Mesothelial cell of epicardium (in vitro differentiated cells): ENCODE data around the gene SH2B3. TPM values are rescaled to one million over a fixed set of nuclear protein-coding genes. Genes with fewer than 3 reads are reported as not detected.

ENCODE experiments used
- DNase-seq, 2 experiments: peaks; one replicate each; pipeline ENCODE4 v3.0.0; 2021; ENCODE audit warnings: low spot score in 2 of 2; ENCODE audit not compliant: unreplicated experiment in 2 of 2
- H3K27ac Mint-ChIP-seq: 2 replicates; pipeline ENCODE4 v1.8.0; 2021; ENCODE audit warnings: mixed read lengths
- H3K27me3 Mint-ChIP-seq: 2 replicates; pipeline ENCODE4 v1.8.0; 2021; ENCODE audit warnings: low read depth, mixed read lengths
- H3K36me3 Mint-ChIP-seq: 2 replicates; pipeline ENCODE4 v1.8.0; 2021; ENCODE audit warnings: mixed read lengths
- H3K4me1 Mint-ChIP-seq: 2 replicates; pipeline ENCODE4 v1.8.0; 2021; ENCODE audit warnings: mixed read lengths
- H3K4me3 Mint-ChIP-seq: 2 replicates; pipeline ENCODE4 v1.8.0; 2021; ENCODE audit warnings: mild to moderate bottlenecking, moderate library complexity, mixed read lengths
- H3K9me3 Mint-ChIP-seq: 2 replicates; pipeline ENCODE4 v1.8.0; 2021; ENCODE audit warnings: mixed read lengths
- CTCF ChIP-seq: fragments of 200-600 bp; sonication (generic); IDR thresholded peaks from one replicate; pipeline ENCODE4 v1.5.0; 2021; ENCODE audit warnings: antibody characterized with exemption; ENCODE audit not compliant: unreplicated experiment
- total RNA-seq: library from RNA; stranded (reverse); gene quantifications from 3 replicates; pipeline ENCODE4 v1.2.1, GENCODE V29; 2021

Gene SH2B3
- total RNA-seq, 1 donor from 2014 or later: 2.1 TPM

DNA sequence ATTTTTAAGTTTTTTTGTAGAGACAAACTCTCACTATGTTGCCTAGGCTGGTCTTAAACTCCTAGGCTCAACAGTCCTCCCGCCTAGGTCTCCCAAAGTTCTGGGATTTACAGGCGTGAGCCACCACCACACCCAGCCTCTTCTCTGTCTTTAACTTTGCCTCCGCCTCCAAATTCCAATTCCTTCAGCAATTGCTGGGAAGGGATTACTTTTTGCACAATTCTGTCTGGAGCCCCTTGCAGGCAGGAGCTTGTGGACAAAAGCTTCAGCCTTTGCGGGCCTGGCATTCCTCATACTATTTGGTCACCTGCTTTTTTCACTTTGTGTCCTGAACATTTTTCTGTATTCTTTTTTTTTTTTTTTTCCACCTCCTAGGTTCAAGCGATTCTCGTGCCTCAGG lies 26.0 kb downstream of the SH2B3 start:
- H3K9me3 Mint-ChIP-seq: no peaks in the 10 kb centered on the region
- H3K4me1 Mint-ChIP-seq: peaks cover 6% of the 10 kb centered on the region
- H3K27ac Mint-ChIP-seq: no peak overlapping the region
- no peak for DNase-seq
- no peaks in the 10 kb centered on the region for H3K27me3 Mint-ChIP-seq
- no peak overlapping the region for H3K4me3 Mint-ChIP-seq
- no peaks in the 10 kb centered on the region for H3K36me3 Mint-ChIP-seq
- no peak for TF ChIP-seq CTCF

- no peak overlapping the region for H3K4me3 Mint-ChIP-seq
- no peak for TF ChIP-seq CTCF
- H3K27me3 Mint-ChIP-seq: no peaks in the 10 kb centered on the region
- no peak for DNase-seq
- H3K9me3 Mint-ChIP-seq: no peaks in the 10 kb centered on the region
- H3K36me3 Mint-ChIP-seq: peaks cover 2% of the 10 kb centered on the region
- H3K4me1 Mint-ChIP-seq: peaks cover 11% of the 10 kb centered on the region
- no peak overlapping the region for H3K27ac Mint-ChIP-seq
These were observed 28.3 kb downstream of the SH2B3 start for GRCh38 chr12:111434049-111434448.

DNA sequence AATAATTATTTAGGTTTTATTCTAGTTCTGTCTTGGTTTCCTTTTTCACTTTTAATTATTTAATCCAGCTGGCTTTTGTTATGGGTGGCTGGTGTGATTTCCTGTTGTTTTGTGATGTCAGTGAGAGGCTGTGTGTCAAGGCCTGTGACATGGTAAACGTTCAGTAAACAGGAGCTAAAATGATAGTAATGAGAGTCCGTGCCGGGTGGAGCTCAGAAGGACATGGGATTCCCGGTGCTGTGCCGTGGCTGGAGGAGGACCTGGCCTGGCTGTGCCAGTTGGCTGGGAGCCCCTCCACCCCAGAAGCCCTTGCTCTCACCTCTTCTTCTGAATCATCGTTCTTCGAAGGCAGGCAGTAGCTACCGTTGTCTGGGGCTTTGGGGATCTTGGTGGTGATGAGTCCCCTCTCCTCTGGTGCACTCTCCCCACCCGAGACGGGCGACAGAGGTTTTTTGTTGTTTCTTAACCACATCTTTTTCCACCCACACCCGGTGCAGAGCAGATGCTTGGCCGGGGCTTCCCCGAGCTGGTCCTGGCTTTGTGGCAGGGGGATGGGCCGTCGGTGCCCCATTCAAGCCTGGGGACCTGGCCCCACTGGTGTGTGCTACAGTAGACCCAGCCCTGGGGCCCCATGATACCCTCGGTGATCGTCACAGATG lies 29.1 kb downstream of the SH2B3 start:
- no peaks in the 10 kb centered on the region for H3K9me3 Mint-ChIP-seq
- no peak for TF ChIP-seq CTCF
- no peaks in the 10 kb centered on the region for H3K27me3 Mint-ChIP-seq
- DNase-seq: no peak
- H3K4me1 Mint-ChIP-seq: peaks cover 11% of the 10 kb centered on the region
- H3K27ac Mint-ChIP-seq: no peak overlapping the region
- H3K4me3 Mint-ChIP-seq: no peak overlapping the region
- H3K36me3 Mint-ChIP-seq: peaks cover 2% of the 10 kb centered on the region

- H3K27ac Mint-ChIP-seq: peak overlapping the region; percentile 9
- H3K36me3 Mint-ChIP-seq: peaks cover 6% of the 10 kb centered on the region
- no peaks in the 10 kb centered on the region for H3K9me3 Mint-ChIP-seq
- DNase-seq: no peak
- no peak for TF ChIP-seq CTCF
- H3K27me3 Mint-ChIP-seq: no peaks in the 10 kb centered on the region
- H3K4me1 Mint-ChIP-seq: peaks cover 11% of the 10 kb centered on the region
- no peak overlapping the region for H3K4me3 Mint-ChIP-seq
These were observed 30.0 kb downstream of the SH2B3 start for GRCh38 chr12:111435661-111436201.

DNA sequence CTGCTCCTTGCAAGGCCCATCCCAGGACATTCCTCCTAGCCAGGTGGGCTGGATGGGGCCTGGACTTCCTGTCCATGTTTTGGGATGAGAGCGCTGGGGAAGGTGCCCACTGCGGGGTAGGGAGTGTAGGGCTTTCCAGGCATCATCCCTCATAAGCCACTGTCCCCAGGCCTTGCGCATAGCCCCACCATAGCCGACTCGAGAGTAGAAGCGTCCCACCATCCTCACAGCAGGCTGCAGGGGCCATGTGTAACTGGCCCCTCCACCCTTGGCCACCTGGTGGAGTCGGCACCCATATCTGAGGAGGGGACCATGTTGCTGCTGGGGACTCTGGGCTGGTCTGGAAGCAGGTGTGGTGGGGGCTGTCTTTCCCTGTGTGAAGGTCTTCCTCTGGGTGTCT lies 30.5 kb downstream of the SH2B3 start:
- H3K27ac Mint-ChIP-seq: no peak overlapping the region
- peaks cover 6% of the 10 kb centered on the region for H3K36me3 Mint-ChIP-seq
- H3K4me3 Mint-ChIP-seq: no peak overlapping the region

More for the DNA sequence above, 30.5 kb downstream of the SH2B3 start:
- DNase-seq: no peak
- Mint-ChIP-seq H3K9me3 (no peaks in the 10 kb centered on the region), H3K4me1 (peaks cover 8% of the 10 kb centered on the region), H3K27me3 (no peaks in the 10 kb centered on the region)
- TF ChIP-seq CTCF: no peak
